Measurements from ENCODE around the gene SEMA3E. TPM values are rescaled to one million over a fixed set of nuclear protein-coding genes. Genes with fewer than 3 reads are reported as not detected.

The SEMA3E gene
- polyA plus RNA-seq, 1 of the 3 experiments (the other 2 are of a cell fraction), result under 0.01 TPM

- Histone ChIP-seq H3K9ac (no peak overlapping the region), H3K9me2 (no peaks in the 10 kb centered on the region), H3F3A (replicated peaks; ENCODE audit: insufficient read depth) (peaks cover 4% of the 10 kb centered on the region), H3K4me2 (no peak overlapping the region), H3K4me1 (ENCODE audit: control insufficient read depth in 1 of 2, insufficient read depth in 2 of 2, low read depth in 1 of 2, low read length in 1 of 2) (peaks cover 0 to 7% of the 10 kb centered on the region in 2 experiments; a peak in 1 of 4 replicates), H3K27me3 (ENCODE audit: insufficient read depth) (no peaks in the 10 kb centered on the region), H4K20me1 (ENCODE audit: insufficient read depth) (no peaks in the 10 kb centered on the region), H3K36me3 (replicated peaks in 1 of 2; ENCODE audit: control insufficient read depth in 1 of 2, insufficient read depth in 2 of 2, low read length in 1 of 2) (no peaks in the 10 kb centered on the region), H3K9me3 (no peaks in the 10 kb centered on the region), H3K4me3 (ENCODE audit: low read depth in 2 of 2, low read length in 1 of 2) (no peak overlapping the region), H3K79me2 (ENCODE audit: insufficient read depth) (no peaks in the 10 kb centered on the region), H2AFZ (ENCODE audit: low read depth) (no peak overlapping the region), H3K27ac (ENCODE audit: low read depth in 2 of 2, low read length in 1 of 2) (no peak overlapping the region)
- ChIA-PET POLR2A (no interaction called here), CTCF (no interaction called here)
- TF ChIP-seq RFX5 (IDR thresholded peaks at IDR 0.05; ENCODE audit: low read length) (no peak), FOSL2 (IDR thresholded peaks at IDR 0.05; ENCODE audit: borderline replicate concordance, low read depth) (no peak), ELF1 (IDR thresholded peaks at IDR 0.05) (no peak), REST (IDR thresholded peaks at IDR 0.05; ENCODE audit: low read depth, low read length) (no peak), TAF1 (IDR thresholded peaks at IDR 0.05; ENCODE audit: borderline replicate concordance, low read depth, low read length) (no peak), FOXJ3 (CRISPR knock-in tag; IDR thresholded peaks at IDR 0.05) (no peak), EP300 (IDR thresholded peaks at IDR 0.05; ENCODE audit: borderline replicate concordance in 1 of 2, low read depth in 1 of 2, low read length in 1 of 2) (no peak), MAX (IDR thresholded peaks at IDR 0.05; ENCODE audit: low read depth) (no peak), YY1 (IDR thresholded peaks at IDR 0.05; ENCODE audit: low read depth) (no peak), CHD2 (IDR thresholded peaks at IDR 0.05; ENCODE audit: low read length, partially characterized antibody) (no peak), RCOR1 (IDR thresholded peaks at IDR 0.05; ENCODE audit: low read length) (no peak), PBX3 (IDR thresholded peaks at IDR 0.05) (no peak), NFIC (IDR thresholded peaks at IDR 0.05; ENCODE audit: borderline replicate concordance) (no peak), USF1 (IDR thresholded peaks at IDR 0.05; ENCODE audit: borderline replicate concordance, low read depth) (no peak), NRF1 (IDR thresholded peaks at IDR 0.05; ENCODE audit: low read depth, low read length) (no peak), FOXM1 (IDR thresholded peaks at IDR 0.05; ENCODE audit: low read depth) (no peak), USF2 (IDR thresholded peaks at IDR 0.05; ENCODE audit: borderline replicate concordance, low read depth, low read length) (no peak)
- TF ChIP-seq, protein P1, sequence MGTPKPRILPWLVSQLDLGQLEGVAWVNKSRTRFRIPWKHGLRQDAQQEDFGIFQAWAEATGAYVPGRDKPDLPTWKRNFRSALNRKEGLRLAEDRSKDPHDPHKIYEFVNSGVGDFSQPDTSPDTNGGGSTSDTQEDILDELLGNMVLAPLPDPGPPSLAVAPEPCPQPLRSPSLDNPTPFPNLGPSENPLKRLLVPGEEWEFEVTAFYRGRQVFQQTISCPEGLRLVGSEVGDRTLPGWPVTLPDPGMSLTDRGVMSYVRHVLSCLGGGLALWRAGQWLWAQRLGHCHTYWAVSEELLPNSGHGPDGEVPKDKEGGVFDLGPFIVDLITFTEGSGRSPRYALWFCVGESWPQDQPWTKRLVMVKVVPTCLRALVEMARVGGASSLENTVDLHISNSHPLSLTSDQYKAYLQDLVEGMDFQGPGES (IDR thresholded peaks at IDR 0.05; ENCODE audit: low read depth, low read length), result no peak
- DNase-seq, result no peak
- WGBS (ENCODE audit: low lambda C conversion rate), result 46% methylated on average over 3 of the region's 3 CpGs
Observed at GRCh38 chr7:83575436-83575835, 73.5 kb downstream of the SEMA3E start.

Measured in SK-N-SH (cell line).